MM.1S (cell line): Measurements from ENCODE around the gene IL15.

Experiments
- DNase-seq: peaks from one replicate; pipeline ENCODE4 v3.0.0-alpha.2; 2015
- H2AFZ ChIP-seq: fragments of 300-600 bp; sonication (generic); 2 replicates; pipeline ENCODE4 v1.6.0; 2016; ENCODE audit warnings: antibody characterized with exemption, low read length
- H3F3A ChIP-seq: fragments of 300-600 bp; sonication (generic); 2 replicates; pipeline ENCODE4 v1.6.1; 2016; ENCODE audit warnings: mild to moderate bottlenecking, antibody characterized with exemption, low read length, moderate library complexity, mixed read lengths; ENCODE audit not compliant: insufficient read depth
- H3K27ac ChIP-seq: fragments of 300-600 bp; sonication (generic); 2 replicates; pipeline ENCODE4 v1.5.1; 2016; ENCODE audit warnings: mild to moderate bottlenecking, low read length
- H3K27me3 ChIP-seq: fragments of 300-600 bp; sonication (generic); replicated peaks from 2 replicates; pipeline ENCODE4 v1.6.0; 2016; ENCODE audit warnings: low read length; ENCODE audit not compliant: insufficient read depth
- H3K36me3 ChIP-seq: fragments of 300-600 bp; sonication (generic); replicated peaks from 2 replicates; pipeline ENCODE4 v1.6.1; 2016; ENCODE audit warnings: mild to moderate bottlenecking, low read length, mixed read lengths; ENCODE audit not compliant: insufficient read depth
- H3K4me1 ChIP-seq: fragments of 300-600 bp; sonication (generic); 2 replicates; pipeline ENCODE4 v1.6.1; 2016; ENCODE audit warnings: low read length, mixed read lengths
- H3K4me2 ChIP-seq: fragments of 300-600 bp; sonication (generic); 2 replicates; pipeline ENCODE4 v1.6.0; 2016; ENCODE audit warnings: low read depth, low read length
- H3K4me3 ChIP-seq: fragments of 300-600 bp; sonication (generic); 2 replicates; pipeline ENCODE4 v1.5.1; 2016; ENCODE audit warnings: low read length, mixed read lengths
- H3K79me2 ChIP-seq: fragments of 300-600 bp; sonication (generic); 2 replicates; pipeline ENCODE4 v1.6.1; 2016; ENCODE audit warnings: mixed run types, low read length, mixed read lengths
- H3K9ac ChIP-seq: fragments of 300-600 bp; sonication (generic); 2 replicates; pipeline ENCODE4 v1.6.1; 2016; ENCODE audit warnings: low read length, mixed read lengths
- H3K9me2 ChIP-seq: fragments of 300-600 bp; sonication (generic); replicated peaks from 2 replicates; pipeline ENCODE4 v1.6.1; 2016; ENCODE audit warnings: mild to moderate bottlenecking, low read length, mixed read lengths; ENCODE audit not compliant: insufficient read depth
- H3K9me3 ChIP-seq: fragments of 300-600 bp; sonication (generic); replicated peaks from 2 replicates; pipeline ENCODE4 v1.6.1; 2016; ENCODE audit warnings: mild to moderate bottlenecking, low read length, mixed read lengths; ENCODE audit not compliant: insufficient read depth
- H4K20me1 ChIP-seq: fragments of 300-600 bp; sonication (generic); 2 replicates; pipeline ENCODE4 v1.6.1; 2016; ENCODE audit warnings: mild to moderate bottlenecking, low read length, moderate library complexity, mixed read lengths; ENCODE audit not compliant: insufficient read depth
- CTCF ChIP-seq: fragments of 300-600 bp; sonication (generic); IDR thresholded peaks from 2 replicates; pipeline ENCODE4 v1.5.1; 2016; ENCODE audit warnings: antibody characterized with exemption, low read length, mixed read lengths
- EZH2 ChIP-seq: fragments of 300-600 bp; sonication (generic); optimal IDR thresholded peaks from 2 replicates; pipeline ENCODE3; 2017; ENCODE audit warnings: low read depth, mild to moderate bottlenecking, antibody characterized with exemption, low read length, mixed read lengths
- EZH2phosphoT487 ChIP-seq: fragments of 300-600 bp; sonication (generic); IDR thresholded peaks from 2 replicates; pipeline ENCODE4 v1.6.1; 2018; ENCODE audit warnings: antibody characterized with exemption, low read length

Gene IL15

GRCh38 chr4:141675384-141675783 is 39.0 kb downstream of the IL15 start:
- Histone ChIP-seq H3K9me3 (no peaks in the 10 kb centered on the region), H3K4me3 (no peak overlapping the region), H3K4me2 (no peak overlapping the region), H2AFZ (no peak overlapping the region), H3F3A (no peaks in the 10 kb centered on the region), H3K4me1 (no peaks in the 10 kb centered on the region), H3K79me2 (no peaks in the 10 kb centered on the region), H3K36me3 (no peaks in the 10 kb centered on the region), H3K27me3 (no peaks in the 10 kb centered on the region), H4K20me1 (no peaks in the 10 kb centered on the region), H3K9ac (no peak overlapping the region), H3K27ac (no peak overlapping the region), H3K9me2 (no peaks in the 10 kb centered on the region)
- DNase-seq: no peak
- TF ChIP-seq CTCF: no peak
- no peak for TF ChIP-seq EZH2phosphoT487
- no peak for TF ChIP-seq EZH2

GRCh38 chr4:141676087-141676670 is 39.8 kb downstream of the IL15 start:
- H3K4me1 ChIP-seq: no peaks in the 10 kb centered on the region
- no peaks in the 10 kb centered on the region for H3F3A ChIP-seq
- H3K27ac ChIP-seq: no peak overlapping the region
- no peak overlapping the region for H3K4me3 ChIP-seq
- TF ChIP-seq EZH2phosphoT487: no peak
- H3K27me3 ChIP-seq: no peaks in the 10 kb centered on the region
- DNase-seq: no peak
- no peaks in the 10 kb centered on the region for H3K9me2 ChIP-seq
- no peak overlapping the region for H3K9ac ChIP-seq
- no peaks in the 10 kb centered on the region for H3K79me2 ChIP-seq
- H2AFZ ChIP-seq: no peak overlapping the region
- H3K36me3 ChIP-seq: no peaks in the 10 kb centered on the region
- no peaks in the 10 kb centered on the region for H3K9me3 ChIP-seq
- H4K20me1 ChIP-seq: no peaks in the 10 kb centered on the region
- no peak overlapping the region for H3K4me2 ChIP-seq

GRCh38 chr4:141680060-141680459 is 43.7 kb downstream of the IL15 start:
- DNase-seq: no peak
- H3K4me2 ChIP-seq: no peak overlapping the region
- H3K9me2 ChIP-seq: no peaks in the 10 kb centered on the region
- no peak overlapping the region for H2AFZ ChIP-seq
- H3K27ac ChIP-seq: no peak overlapping the region
- no peaks in the 10 kb centered on the region for H3K79me2 ChIP-seq
- H3K36me3 ChIP-seq: no peaks in the 10 kb centered on the region
- no peaks in the 10 kb centered on the region for H3K9me3 ChIP-seq
- TF ChIP-seq EZH2phosphoT487 (no peak), EZH2 (no peak), CTCF (no peak)
- no peak overlapping the region for H3K4me3 ChIP-seq
- no peak overlapping the region for H3K9ac ChIP-seq
- H3F3A ChIP-seq: no peaks in the 10 kb centered on the region
- H3K4me1 ChIP-seq: no peaks in the 10 kb centered on the region
- H3K27me3 ChIP-seq: no peaks in the 10 kb centered on the region
- no peaks in the 10 kb centered on the region for H4K20me1 ChIP-seq

GRCh38 chr4:141684785-141685184 is 48.4 kb downstream of the IL15 start:
- no peak overlapping the region for H3K27ac ChIP-seq
- DNase-seq: no peak
- H3K27me3 ChIP-seq: no peaks in the 10 kb centered on the region
- no peaks in the 10 kb centered on the region for H3K9me2 ChIP-seq
- TF ChIP-seq EZH2 (no peak), EZH2phosphoT487 (no peak), CTCF (no peak)
- H4K20me1 ChIP-seq: no peaks in the 10 kb centered on the region
- no peak overlapping the region for H3K4me2 ChIP-seq
- no peaks in the 10 kb centered on the region for H3K79me2 ChIP-seq
- no peak overlapping the region for H2AFZ ChIP-seq
- H3K4me3 ChIP-seq: no peak overlapping the region
- no peak overlapping the region for H3K9ac ChIP-seq
- no peaks in the 10 kb centered on the region for H3K9me3 ChIP-seq
- no peaks in the 10 kb centered on the region for H3F3A ChIP-seq
- no peaks in the 10 kb centered on the region for H3K4me1 ChIP-seq
- no peaks in the 10 kb centered on the region for H3K36me3 ChIP-seq
